OCI-LY1 (cell line): ENCODE results near the gene ADAM12.

Experiments used
- H2AFZ ChIP-seq: fragments of 200-600 bp; sonication (generic), shearing (Covaris generic); 2 replicates; pipeline ENCODE4 v1.6.0; 2014; ENCODE audit warnings: antibody characterized with exemption, mild to moderate bottlenecking, low read length
- H3F3A ChIP-seq: fragments of 200-600 bp; sonication (generic), shearing (Covaris generic); 2 replicates; pipeline ENCODE4 v1.6.0; 2014; ENCODE audit warnings: mild to moderate bottlenecking, antibody characterized with exemption, low read length, moderate library complexity; ENCODE audit not compliant: insufficient read depth
- H3K27ac ChIP-seq: fragments of 200-600 bp; sonication (generic); 2 replicates; pipeline ENCODE4 v1.5.1; 2014; ENCODE audit warnings: low read length, mixed run types, mild to moderate bottlenecking, low read depth; ENCODE audit not compliant: poor library complexity, severe bottlenecking
- H3K27me3 ChIP-seq: fragments of 200-600 bp; sonication (generic); 2 replicates; pipeline ENCODE4 v1.6.0; 2014; ENCODE audit warnings: antibody characterized with exemption, mild to moderate bottlenecking, low read length, moderate library complexity; ENCODE audit not compliant: insufficient read depth
- H3K36me3 ChIP-seq: fragments of 200-600 bp; sonication (generic); 2 replicates; pipeline ENCODE4 v1.6.1; 2014; ENCODE audit warnings: mild to moderate bottlenecking, antibody characterized with exemption, low read length, moderate library complexity, mixed read lengths; ENCODE audit not compliant: insufficient read depth
- H3K4me1 ChIP-seq: fragments of 200-600 bp; sonication (generic); 2 replicates; pipeline ENCODE4 v1.5.1; 2014; ENCODE audit warnings: mild to moderate bottlenecking, low read length, moderate library complexity; ENCODE audit not compliant: insufficient read depth, severe bottlenecking
- H3K4me2 ChIP-seq: fragments of 200-600 bp; sonication (generic), shearing (Covaris generic); 2 replicates; pipeline ENCODE4 v1.6.1; 2014; ENCODE audit warnings: low read length
- H3K4me3 ChIP-seq: fragments of 200-600 bp; sonication (generic); 2 replicates; pipeline ENCODE4 v1.5.1; 2014; ENCODE audit warnings: low read length, low read depth, mild to moderate bottlenecking, mixed read lengths; ENCODE audit not compliant: poor library complexity, severe bottlenecking
- H3K79me2 ChIP-seq: fragments of 200-600 bp; shearing (Covaris generic); 2 replicates; pipeline ENCODE4 v1.6.1; 2016; ENCODE audit warnings: mixed run types, low read length, mixed read lengths; ENCODE audit not compliant: insufficient read depth
- H3K9ac ChIP-seq: fragments of 200-600 bp; sonication (generic), shearing (Covaris generic); 2 replicates; pipeline ENCODE4 v1.6.1; 2014; ENCODE audit warnings: mild to moderate bottlenecking, low read length, mixed read lengths
- H3K9me2 ChIP-seq: fragments of 200-600 bp; sonication (generic), shearing (Covaris generic); 2 replicates; pipeline ENCODE4 v1.6.1; 2014; ENCODE audit warnings: low read depth, mild to moderate bottlenecking, low read length, mixed read lengths
- H3K9me3 ChIP-seq: fragments of 200-600 bp; shearing (Covaris generic); 2 replicates; pipeline ENCODE4 v1.6.1; 2014; ENCODE audit warnings: low read length, mixed read lengths
- H4K20me1 ChIP-seq: fragments of 200-600 bp; sonication (generic), shearing (Covaris generic); 2 replicates; pipeline ENCODE4 v1.6.0; 2016; ENCODE audit warnings: mild to moderate bottlenecking, low read length; ENCODE audit not compliant: insufficient read depth
- CTCF ChIP-seq: fragments of 200-600 bp; sonication (generic), shearing (Covaris generic); IDR thresholded peaks from 2 replicates; pipeline ENCODE4 v1.5.1; 2017; ENCODE audit warnings: mild to moderate bottlenecking, antibody characterized with exemption, low read length, moderate library complexity, mixed read lengths
- EZH2 ChIP-seq: fragments of 200-600 bp; sonication (generic), shearing (Covaris generic); IDR thresholded peaks from 2 replicates; pipeline ENCODE4 v1.8.0; 2017; ENCODE audit warnings: borderline replicate concordance, mixed run types, mild to moderate bottlenecking, antibody characterized with exemption, low read length, moderate library complexity, mixed read lengths

The ADAM12 gene

GRCh38 chr10:126433351-126433750 lies 45.1 kb upstream of the ADAM12 start:
- H4K20me1 ChIP-seq: no peaks in the 10 kb centered on the region
- no peak overlapping the region for H3K9ac ChIP-seq
- no peak overlapping the region for H2AFZ ChIP-seq
- no peak for TF ChIP-seq EZH2
- TF ChIP-seq CTCF: no peak
- no peak overlapping the region for H3K27ac ChIP-seq
- H3K9me2 ChIP-seq: no peaks in the 10 kb centered on the region
- no peak overlapping the region for H3K4me2 ChIP-seq
- H3K4me3 ChIP-seq: no peak overlapping the region
- H3F3A ChIP-seq: no peaks in the 10 kb centered on the region
- no peaks in the 10 kb centered on the region for H3K27me3 ChIP-seq
- H3K9me3 ChIP-seq: no peaks in the 10 kb centered on the region
- H3K4me1 ChIP-seq: no peaks in the 10 kb centered on the region
- no peaks in the 10 kb centered on the region for H3K36me3 ChIP-seq
- H3K79me2 ChIP-seq: no peaks in the 10 kb centered on the region

DNA sequence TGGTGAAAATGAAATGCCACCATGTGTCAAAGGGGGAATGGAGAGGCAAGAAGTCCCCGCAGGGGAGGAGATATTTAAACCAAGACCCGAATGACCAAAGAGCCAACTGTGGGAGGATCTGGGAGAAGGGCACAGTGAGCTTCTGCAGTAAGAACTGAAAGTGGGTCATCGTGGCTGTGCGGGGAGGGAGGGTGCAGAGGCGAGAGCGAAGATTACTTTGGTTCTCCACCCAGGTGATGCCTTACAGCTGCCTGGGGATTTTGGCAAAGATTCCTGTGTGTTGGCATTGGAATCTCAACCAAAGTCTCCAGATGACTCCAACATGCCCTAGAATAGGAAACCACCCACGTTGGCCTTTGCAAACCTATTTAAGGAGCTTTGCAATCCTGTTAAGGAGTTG lies 44.2 kb upstream of the ADAM12 start:
- no peaks in the 10 kb centered on the region for H3F3A ChIP-seq
- H3K27ac ChIP-seq: no peak overlapping the region
- H3K36me3 ChIP-seq: no peaks in the 10 kb centered on the region
- no peak overlapping the region for H3K4me2 ChIP-seq
- H3K9me2 ChIP-seq: no peaks in the 10 kb centered on the region
- H3K4me3 ChIP-seq: no peak overlapping the region
- no peaks in the 10 kb centered on the region for H3K9me3 ChIP-seq
- H3K79me2 ChIP-seq: no peaks in the 10 kb centered on the region
- H3K27me3 ChIP-seq: no peaks in the 10 kb centered on the region
- no peak overlapping the region for H2AFZ ChIP-seq
- no peak for TF ChIP-seq CTCF
- no peak for TF ChIP-seq EZH2
- no peaks in the 10 kb centered on the region for H3K4me1 ChIP-seq
- H4K20me1 ChIP-seq: no peaks in the 10 kb centered on the region
- H3K9ac ChIP-seq: no peak overlapping the region

- H3K36me3 ChIP-seq: no peaks in the 10 kb centered on the region
- H3K9me2 ChIP-seq: no peaks in the 10 kb centered on the region
Observed at GRCh38 chr10:126431816-126432215, 43.5 kb upstream of the ADAM12 start.

More at GRCh38 chr10:126431816-126432215, 43.5 kb upstream of the ADAM12 start:
- no peaks in the 10 kb centered on the region for H3K4me1 ChIP-seq
- no peaks in the 10 kb centered on the region for H3F3A ChIP-seq
- no peaks in the 10 kb centered on the region for H3K9me3 ChIP-seq
- no peak overlapping the region for H3K4me3 ChIP-seq
- no peaks in the 10 kb centered on the region for H4K20me1 ChIP-seq
- no peak overlapping the region for H3K9ac ChIP-seq
- no peak overlapping the region for H2AFZ ChIP-seq
- H3K27ac ChIP-seq: no peak overlapping the region
- no peaks in the 10 kb centered on the region for H3K27me3 ChIP-seq
- H3K4me2 ChIP-seq: no peak overlapping the region
- TF ChIP-seq EZH2: no peak
- TF ChIP-seq CTCF: no peak
- no peaks in the 10 kb centered on the region for H3K79me2 ChIP-seq
